Spinal cord (tissue), 10 donors: ENCODE results near the gene ALPG. TPM values are rescaled to one million over a fixed set of nuclear protein-coding genes. Genes with fewer than 3 reads are reported as not detected.

Source experiments
- DNase-seq, 6 donors: peaks; one replicate each; pipeline versions ENCODE4 v3.0.0 to v3.0.0-alpha.2; 2013 to 2015; ENCODE audit warnings: low spot score in 6 of 6, low read depth in 4 of 6
- H3K27ac ChIP-seq: one replicate; pipeline ENCODE4 v1.5.1; 2013; ENCODE audit warnings: low read depth, low read length, control low read depth
- H3K27me3 ChIP-seq: one replicate; pipeline ENCODE4 v1.6.1; 2013; ENCODE audit warnings: low read length; ENCODE audit not compliant: control insufficient read depth, insufficient read depth
- H3K36me3 ChIP-seq: one replicate; pipeline ENCODE4 v1.6.1; 2013; ENCODE audit warnings: low read length; ENCODE audit not compliant: control insufficient read depth, insufficient read depth
- H3K4me1 ChIP-seq: one replicate; pipeline ENCODE4 v1.6.1; 2013; ENCODE audit warnings: low read length; ENCODE audit not compliant: control insufficient read depth, insufficient read depth
- H3K4me3 ChIP-seq: one replicate; pipeline ENCODE4 v1.5.1; 2013; ENCODE audit warnings: low read depth, low read length, control low read depth
- H3K9me3 ChIP-seq: one replicate; pipeline ENCODE4 v1.6.1; 2013; ENCODE audit warnings: low read length; ENCODE audit not compliant: control insufficient read depth, insufficient read depth
- WGBS: methylation state at CpG from one replicate; pipeline ENCODE4 v1.1.5; 2013; ENCODE audit warnings: missing lambda C conversion rate; ENCODE audit not compliant: insufficient coverage; 5-methylcytosine and 5-hydroxymethylcytosine counted together
- polyA plus RNA-seq, 2 donors: library from polyadenylated mRNA; unstranded; fragments of 120-200 nt; gene quantifications; one replicate each; pipeline ENCODE4 v1.2.1, GENCODE V29; 2013; ENCODE audit not compliant: insufficient read length in 2 of 2
- total RNA-seq, 2 donors: library from RNA; depleted of rRNA in 1 of 2; stranded (reverse); fragments of 120-200 nt in 1 of 2; fragments of >200 nt in 1 of 2; gene quantifications; one replicate each; pipeline versions ENCODE4 v1.2.3 to v1.2.4, GENCODE V29; 2013 to 2014
- donor health status: healthy.

Gene ALPG
- total and polyA plus RNA-seq, 4 donors, result 0.09 to 0.13 TPM; not detected in 2

DNA sequence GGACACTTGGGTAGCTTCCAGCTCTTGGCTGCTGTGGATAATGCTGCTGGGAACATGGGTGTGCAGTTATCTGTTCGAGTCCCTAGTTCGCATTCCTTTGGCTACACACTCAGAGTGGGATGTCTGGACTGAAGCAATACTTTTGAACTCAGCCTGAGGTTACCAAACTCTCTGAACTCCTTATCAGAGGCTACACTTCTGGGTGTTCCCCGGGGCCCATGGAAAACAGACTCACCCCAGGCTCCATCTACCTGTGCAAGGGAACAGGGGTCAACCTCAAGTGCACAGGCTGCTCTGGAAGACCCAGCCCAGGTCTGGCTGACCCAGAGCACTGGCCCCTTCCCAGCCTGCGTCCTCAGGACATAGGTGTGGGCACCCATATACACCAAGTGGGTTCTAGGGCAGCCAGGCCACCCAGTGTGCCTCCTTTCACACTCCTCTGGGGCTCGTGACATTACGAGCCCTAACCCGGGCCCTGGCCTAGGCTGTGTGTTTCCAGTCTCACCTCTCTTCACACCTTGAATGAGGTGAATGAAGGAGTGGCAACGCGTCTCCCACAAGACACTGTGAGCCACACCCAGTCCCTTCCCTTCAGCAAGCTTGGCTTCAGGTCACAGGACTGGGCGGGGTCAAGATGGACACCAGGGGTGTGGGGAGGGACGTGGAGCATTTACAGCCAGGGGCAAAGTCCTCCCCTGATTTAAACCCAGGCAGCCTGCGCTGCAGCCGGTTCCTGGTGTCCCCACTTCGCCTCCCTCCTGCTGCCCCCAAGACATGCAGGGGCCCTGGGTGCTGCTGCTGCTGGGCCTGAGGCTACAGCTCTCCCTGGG lies 49.0 kb downstream of the ALPG start, which contains the start of gene ALPI:
Gene ALPI, plus strand, starts transcription at position 728 of the 830 bp plus-strand sequence. Its CDS starts 47 bp downstream, at position 775.
- H3K4me3 ChIP-seq, result no peak within 1 kb of the TSS
- no peak within 1 kb of the TSS for H3K27ac ChIP-seq
- H3K4me1 ChIP-seq, result no peaks in the 10 kb centered on the region
- H3K9me3 ChIP-seq, result no peaks in the 10 kb centered on the region
- H3K36me3 ChIP-seq, result peaks cover 3% of the 10 kb centered on the region
- peaks cover 13% of the 10 kb centered on the region for H3K27me3 ChIP-seq
- no peak for DNase-seq
- WGBS, result 97% methylated on average over 7 of the region's 14 CpGs

DNA sequence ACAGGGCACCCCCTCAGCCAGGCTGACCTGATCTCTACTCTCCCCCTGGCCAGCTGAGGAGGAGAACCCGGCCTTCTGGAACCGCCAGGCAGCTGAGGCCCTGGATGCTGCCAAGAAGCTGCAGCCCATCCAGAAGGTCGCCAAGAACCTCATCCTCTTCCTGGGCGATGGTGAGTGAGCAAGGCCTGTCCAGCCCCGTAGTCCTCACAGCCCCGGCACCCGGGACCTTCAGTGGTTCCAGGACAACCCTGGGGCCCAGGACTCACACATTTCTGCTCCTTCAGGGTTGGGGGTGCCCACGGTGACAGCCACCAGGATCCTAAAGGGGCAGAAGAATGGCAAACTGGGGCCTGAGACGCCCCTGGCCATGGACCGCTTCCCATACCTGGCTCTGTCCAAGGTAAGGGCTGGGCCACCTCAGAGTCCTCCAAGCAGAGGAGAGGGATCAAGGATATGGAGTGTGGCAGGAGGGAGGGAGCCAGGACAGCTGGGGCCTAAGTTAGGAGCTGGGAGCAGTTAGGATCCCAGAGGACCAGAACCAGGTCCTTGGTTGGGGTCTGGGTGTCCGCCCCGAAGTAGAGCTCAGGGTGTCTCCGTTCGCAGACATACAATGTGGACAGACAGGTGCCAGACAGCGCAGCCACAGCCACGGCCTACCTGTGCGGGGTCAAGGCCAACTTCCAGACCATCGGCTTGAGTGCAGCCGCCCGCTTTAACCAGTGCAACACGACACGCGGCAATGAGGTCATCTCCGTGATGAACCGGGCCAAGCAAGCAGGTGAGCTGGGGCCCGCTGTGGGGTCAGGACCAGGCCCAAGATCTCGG lies 49.9 kb downstream of the ALPG start:
- WGBS, result 94% methylated on average over 27 of the region's 27 CpGs
- Histone ChIP-seq H3K4me3 (no peak overlapping the region), H3K4me1 (no peaks in the 10 kb centered on the region), H3K9me3 (no peaks in the 10 kb centered on the region), H3K27me3 (peaks cover 13% of the 10 kb centered on the region), H3K27ac (no peak overlapping the region), H3K36me3 (peaks cover 3% of the 10 kb centered on the region)
- no peak for DNase-seq

DNA sequence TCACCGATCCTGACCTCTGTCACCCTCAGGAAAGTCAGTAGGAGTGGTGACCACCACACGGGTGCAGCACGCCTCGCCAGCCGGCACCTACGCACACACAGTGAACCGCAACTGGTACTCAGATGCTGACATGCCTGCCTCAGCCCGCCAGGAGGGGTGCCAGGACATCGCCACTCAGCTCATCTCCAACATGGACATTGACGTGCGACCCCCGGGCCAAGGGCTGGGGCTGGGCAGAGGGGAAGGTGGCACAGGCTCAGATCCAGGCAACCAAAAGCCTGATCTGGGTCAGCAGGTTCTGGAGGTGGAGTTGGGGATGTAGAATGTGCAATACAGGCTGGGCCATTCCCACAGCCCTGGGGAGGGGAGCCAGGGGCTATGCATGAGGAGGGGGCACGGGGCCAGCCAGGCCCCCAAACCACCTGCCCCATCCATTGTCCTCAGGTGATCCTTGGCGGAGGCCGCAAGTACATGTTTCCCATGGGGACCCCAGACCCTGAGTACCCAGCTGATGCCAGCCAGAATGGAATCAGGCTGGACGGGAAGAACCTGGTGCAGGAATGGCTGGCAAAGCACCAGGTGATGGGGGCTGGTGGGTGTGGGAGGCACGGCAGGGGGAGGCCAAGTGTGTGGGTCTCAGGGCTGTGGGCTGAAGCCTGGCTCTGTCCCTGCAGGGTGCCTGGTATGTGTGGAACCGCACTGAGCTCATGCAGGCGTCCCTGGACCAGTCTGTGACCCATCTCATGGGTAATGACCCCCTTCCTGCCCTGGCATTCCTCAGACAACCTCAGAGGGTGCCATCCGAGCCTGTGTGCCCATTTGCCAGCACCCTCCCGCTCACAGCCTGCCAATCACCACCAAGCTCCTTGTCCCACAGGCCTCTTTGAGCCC lies 50.7 kb downstream of the ALPG start:
- Histone ChIP-seq H3K36me3 (peaks cover 3% of the 10 kb centered on the region), H3K4me1 (no peaks in the 10 kb centered on the region), H3K4me3 (no peak overlapping the region), H3K9me3 (no peaks in the 10 kb centered on the region), H3K27me3 (peaks cover 13% of the 10 kb centered on the region), H3K27ac (no peak overlapping the region)
- WGBS, result 86% methylated on average over 20 of the region's 21 CpGs
- DNase-seq, result no peak

DNA sequence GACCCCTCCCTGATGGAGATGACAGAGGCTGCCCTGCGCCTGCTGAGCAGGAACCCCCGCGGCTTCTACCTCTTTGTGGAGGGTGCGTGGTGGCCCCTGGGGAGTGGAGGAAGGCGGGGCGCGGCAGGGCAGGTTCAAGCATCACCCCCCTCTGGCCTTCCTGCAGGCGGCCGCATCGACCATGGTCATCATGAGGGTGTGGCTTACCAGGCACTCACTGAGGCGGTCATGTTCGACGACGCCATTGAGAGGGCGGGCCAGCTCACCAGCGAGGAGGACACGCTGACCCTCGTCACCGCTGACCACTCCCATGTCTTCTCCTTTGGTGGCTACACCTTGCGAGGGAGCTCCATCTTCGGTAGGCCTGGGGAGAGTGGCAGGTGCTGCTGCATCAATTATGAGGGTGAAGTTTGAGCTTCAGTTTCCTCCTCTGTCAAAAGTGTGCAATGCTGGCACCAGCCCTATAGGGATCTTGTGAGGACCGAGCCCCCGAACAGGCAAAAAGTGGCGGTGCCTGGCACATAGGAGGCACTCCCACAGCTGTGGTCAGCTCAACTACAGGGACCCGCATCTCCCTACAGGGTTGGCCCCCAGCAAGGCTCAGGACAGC lies 51.5 kb downstream of the ALPG start:
- DNase-seq, result no peak
- Histone ChIP-seq H3K36me3 (peaks cover 3% of the 10 kb centered on the region), H3K27ac (no peak overlapping the region), H3K27me3 (peaks cover 13% of the 10 kb centered on the region), H3K9me3 (no peaks in the 10 kb centered on the region), H3K4me1 (no peaks in the 10 kb centered on the region), H3K4me3 (no peak overlapping the region)
- WGBS, result 93% methylated on average over 21 of the region's 25 CpGs

DNA sequence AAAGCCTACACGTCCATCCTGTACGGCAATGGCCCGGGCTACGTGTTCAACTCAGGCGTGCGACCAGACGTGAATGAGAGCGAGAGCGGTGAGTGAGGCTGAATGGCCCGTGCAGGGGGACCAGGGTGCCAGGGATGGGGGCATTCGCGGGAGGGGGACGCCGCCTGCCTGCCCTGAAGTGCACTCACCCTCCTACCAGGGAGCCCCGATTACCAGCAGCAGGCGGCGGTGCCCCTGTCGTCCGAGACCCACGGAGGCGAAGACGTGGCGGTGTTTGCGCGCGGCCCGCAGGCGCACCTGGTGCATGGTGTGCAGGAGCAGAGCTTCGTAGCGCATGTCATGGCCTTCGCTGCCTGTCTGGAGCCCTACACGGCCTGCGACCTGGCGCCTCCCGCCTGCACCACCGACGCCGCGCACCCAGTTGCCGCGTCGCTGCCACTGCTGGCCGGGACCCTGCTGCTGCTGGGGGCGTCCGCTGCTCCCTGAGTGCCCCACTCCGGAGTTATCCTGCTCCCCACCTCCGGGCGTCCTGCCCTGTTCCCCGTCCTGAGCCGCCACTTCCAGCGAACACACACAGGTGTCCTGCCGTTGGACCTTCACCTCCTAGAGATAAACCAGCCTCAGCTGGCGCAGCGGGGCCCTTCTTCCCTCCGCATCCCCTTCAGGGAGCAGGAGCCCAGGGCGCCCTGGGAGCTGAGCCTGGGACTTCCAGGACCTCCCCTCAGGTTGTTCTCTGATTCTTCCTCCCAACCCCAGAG lies 52.2 kb downstream of the ALPG start:
- H3K9me3 ChIP-seq, result no peaks in the 10 kb centered on the region
- no peaks in the 10 kb centered on the region for H3K4me1 ChIP-seq
- no peak for DNase-seq
- WGBS, result 61% methylated on average over 56 of the region's 56 CpGs
- peaks cover 3% of the 10 kb centered on the region for H3K36me3 ChIP-seq
- H3K4me3 ChIP-seq, result no peak overlapping the region
- H3K27me3 ChIP-seq, result peaks cover 13% of the 10 kb centered on the region
- H3K27ac ChIP-seq, result no peak overlapping the region

DNA sequence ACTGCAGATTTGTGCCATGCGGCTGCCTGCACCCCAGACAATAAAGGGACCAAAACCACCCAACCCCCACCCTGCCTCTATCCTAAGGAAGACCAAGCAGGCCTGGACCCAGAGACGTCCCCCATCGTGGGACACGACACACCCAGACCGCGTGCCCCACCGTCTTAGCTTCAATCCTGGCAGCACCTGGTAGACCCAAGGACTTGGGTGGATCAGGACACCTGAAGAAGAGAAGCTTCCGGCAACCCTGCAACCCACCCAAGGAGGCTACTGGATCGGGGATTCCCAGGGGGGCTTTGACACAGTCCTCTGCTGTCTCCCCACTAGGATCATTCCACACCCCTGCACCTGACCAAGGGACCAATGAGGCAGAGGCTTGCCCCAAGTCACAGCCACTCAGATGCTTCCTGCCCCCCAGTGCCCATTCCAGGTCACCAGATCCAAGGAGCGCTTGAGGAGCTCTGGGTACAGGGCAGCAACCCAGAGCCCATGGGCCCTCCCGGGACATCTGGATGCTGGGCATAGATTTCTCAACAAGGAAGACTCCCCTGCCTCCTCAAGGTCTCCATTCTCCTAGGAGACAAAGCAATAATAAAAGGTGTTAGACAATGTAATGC lies 52.9 kb downstream of the ALPG start:
- no peak for DNase-seq
- Histone ChIP-seq H3K27ac (no peak overlapping the region), H3K36me3 (peaks cover 3% of the 10 kb centered on the region), H3K4me1 (no peaks in the 10 kb centered on the region), H3K9me3 (no peaks in the 10 kb centered on the region), H3K27me3 (peaks cover 13% of the 10 kb centered on the region), H3K4me3 (no peak overlapping the region)
- WGBS, result 89% methylated on average over 10 of the region's 11 CpGs

GRCh38 chr2:232460171-232460570 lies 53.5 kb downstream of the ALPG start:
- Histone ChIP-seq H3K4me3 (no peak overlapping the region), H3K9me3 (no peaks in the 10 kb centered on the region), H3K4me1 (no peaks in the 10 kb centered on the region), H3K27me3 (peaks cover 13% of the 10 kb centered on the region), H3K36me3 (peaks cover 3% of the 10 kb centered on the region), H3K27ac (no peak overlapping the region)
- 80% methylated on average over 1 of the region's 2 CpGs for WGBS
- no peak for DNase-seq
